Transverse colon (tissue), 4 donors: Measurements from ENCODE around the gene ARSD. TPM values are rescaled to one million over a fixed set of nuclear protein-coding genes. Genes with fewer than 3 reads are reported as not detected.
A peak's percentile ranks its signal among the peaks of the same experiment; 100 is the strongest.

Experiments used
- DNase-seq: peaks from one replicate; pipeline ENCODE4 v3.0.0-alpha.2; 2019
- H3K27ac ChIP-seq, 4 donors: fragments of 200-600 bp; sonication (generic); 2 replicates each; pipeline ENCODE4 v1.5.1; 2016 to 2018; ENCODE audit warnings: inconsistent platforms in 4 of 4
- H3K27me3 ChIP-seq: fragments of 200-600 bp; sonication (generic); 2 replicates; pipeline ENCODE4 v1.5.1; 2017; ENCODE audit warnings: inconsistent platforms
- H3K36me3 ChIP-seq, 4 donors: fragments of 200-600 bp; sonication (generic); 2 replicates each; pipeline ENCODE4 v1.5.1; 2017 to 2019; ENCODE audit warnings: inconsistent platforms in 4 of 4
- H3K4me1 ChIP-seq, 4 donors: fragments of 200-600 bp; sonication (generic); 2 replicates each; pipeline ENCODE4 v1.5.1; 2017 to 2020; ENCODE audit warnings: inconsistent platforms in 4 of 4
- H3K4me3 ChIP-seq, 4 donors: fragments of 200-600 bp; sonication (generic); 1 replicate in 1 of 4; 2 replicates in 3 of 4; pipeline versions ENCODE4 v1.5.1 to v1.6.1; 2017 to 2019; ENCODE audit warnings: inconsistent platforms in 4 of 4
- H3K9me3 ChIP-seq, 2 donors: fragments of 200-600 bp; sonication (generic); 2 replicates each; pipeline ENCODE4 v1.5.1; 2017 to 2019; ENCODE audit warnings: inconsistent platforms in 2 of 2
- CTCF ChIP-seq, 5 experiments: fragments of 200-600 bp in 3 of 5; fragments of 450-650 bp in 2 of 5; sonication (generic) in 3 of 5; IDR thresholded peaks; 1 replicate in 2 of 5; 2 replicates in 3 of 5; pipeline ENCODE4 v1.5.1; 2016 to 2017; ENCODE audit warnings: antibody characterized with exemption in 5 of 5, inconsistent platforms in 3 of 5, mild to moderate bottlenecking in 2 of 5, moderate library complexity in 1 of 5
- EP300 ChIP-seq: sonication (generic); formaldehyde crosslinking; IDR thresholded peaks from one replicate; pipeline ENCODE4 v1.6.1; 2017; ENCODE audit warnings: antibody characterized with exemption, low read depth
- POLR2A ChIP-seq: fragments of 450-650 bp; IDR thresholded peaks from one replicate; pipeline ENCODE4 v1.6.1; 2016; ENCODE audit warnings: antibody characterized with exemption, mild to moderate bottlenecking, moderate library complexity
- POLR2AphosphoS5 ChIP-seq, 3 donors: sonication (generic); formaldehyde crosslinking; IDR thresholded peaks; one replicate each; pipeline ENCODE4 v1.6.1; 2016; ENCODE audit warnings: antibody characterized with exemption in 3 of 3
- WGBS, 2 donors: methylation state at CpG; one replicate each; pipeline ENCODE4 v1.1.5; 2018; ENCODE audit warnings: low coverage in 1 of 2; 5-methylcytosine and 5-hydroxymethylcytosine counted together
- in situ Hi-C, 4 donors: fragments of 200-750 bp; cut with MboI; loops; one replicate each; pipeline versions ENCODE4 v1.15.0 to v1.15.1; 2017; ENCODE audit warnings: low sequenced_read_pairs in 3 of 4, low pct_ligation_motif_present in 1 of 4, low pct_unique_long_range_greater_than_20kb in 1 of 4
- intact Hi-C: fragments of 100-400 bp; cut with DNase I; formaldehyde crosslinking; loops from one replicate; pipeline ENCODE4 v1.15.1; 2023; ENCODE audit warnings: low total_unique reads
- total RNA-seq, 4 donors: library from RNA; depleted of rRNA; stranded (reverse); fragments of >200 nt; gene quantifications; one replicate each; pipeline ENCODE4 v1.1.0, GENCODE V29; 2016

ARSD gene
- total RNA-seq, 4 donors from 2014 or later: 47.1 to 65.4 (median 58.6) TPM

GRCh38 chrX:2934715-2935710 is 5.9 kb upstream of the ARSD start:
- intact Hi-C loops (no loop called here), in situ Hi-C loops (loop anchor here in 1 of 4 donors (25.0 kb wide), 1 partner anchor 102 kb away; the partner anchor contains the start of gene ARSF)
- DNase-seq: no peak
- H3K27me3 ChIP-seq: no peaks in the 10 kb centered on the region
- TF ChIP-seq POLR2AphosphoS5 (IDR thresholded peaks at IDR 0.05): no peak
- TF ChIP-seq POLR2A: no peak
- TF ChIP-seq EP300: no peak
- no peak for TF ChIP-seq CTCF (IDR thresholded peaks at IDR 0.05)
- H3K27ac ChIP-seq: no peak overlapping the region
- no peaks in the 10 kb centered on the region for H3K36me3 ChIP-seq
- 81 to 100% methylated on average over 1 to 18 of the region's 18 CpGs for WGBS, 2 donors
- H3K4me3 ChIP-seq: no peak overlapping the region
- H3K4me1 ChIP-seq: no peaks in the 10 kb centered on the region
- H3K9me3 ChIP-seq: no peaks in the 10 kb centered on the region

GRCh38 chrX:2933125-2933900 is 4.2 kb upstream of the ARSD start:
- H3K4me1 ChIP-seq: peaks cover 0 to 5% (median 2%) of the 10 kb centered on the region in 4 donors
- intact Hi-C loops (no loop called here), in situ Hi-C loops (loop anchor here in 1 of 4 donors (25.0 kb wide), 1 partner anchor 104 kb away; the partner anchor contains the start of gene ARSF)
- TF ChIP-seq CTCF (IDR thresholded peaks at IDR 0.05): no peak
- TF ChIP-seq POLR2AphosphoS5 (IDR thresholded peaks at IDR 0.05): no peak
- no peak for TF ChIP-seq EP300
- TF ChIP-seq POLR2A: no peak
- no peak overlapping the region for H3K4me3 ChIP-seq
- no peaks in the 10 kb centered on the region for H3K9me3 ChIP-seq
- H3K27me3 ChIP-seq: no peaks in the 10 kb centered on the region
- no peaks in the 10 kb centered on the region for H3K36me3 ChIP-seq
- 71% methylated on average over 19 of the region's 19 CpGs; no CpG with 5 or more reads in 1 of the 2 donors for WGBS, 2 donors
- peak overlapping the region; percentile 11 to 37 (median 22) for H3K27ac ChIP-seq
- DNase-seq: peak; percentile 46

GRCh38 chrX:2931612-2932011 is 2.5 kb upstream of the ARSD start:
- no peak for TF ChIP-seq EP300
- no peaks in the 10 kb centered on the region for H3K9me3 ChIP-seq
- no peaks in the 10 kb centered on the region for H3K27me3 ChIP-seq
- intact Hi-C loops (no loop called here), in situ Hi-C loops (loop anchor here in 1 of 4 donors (25.0 kb wide), 1 partner anchor 106 kb away; the partner anchor contains the start of gene ARSF)
- 84% methylated on average over 4 of the region's 4 CpGs; no CpG with 5 or more reads in 1 of the 2 donors for WGBS, 2 donors
- H3K27ac ChIP-seq: no peak overlapping the region
- H3K36me3 ChIP-seq: no peaks in the 10 kb centered on the region
- DNase-seq: no peak
- peaks cover 0 to 7% (median 3%) of the 10 kb centered on the region in 4 donors for H3K4me1 ChIP-seq
- no peak overlapping the region for H3K4me3 ChIP-seq

GRCh38 chrX:2931155-2931554 is 2.0 kb upstream of the ARSD start:
- H3K27ac ChIP-seq: no peak overlapping the region
- peaks cover 0 to 7% (median 3%) of the 10 kb centered on the region in 4 donors for H3K4me1 ChIP-seq
- no peaks in the 10 kb centered on the region for H3K27me3 ChIP-seq
- no peak overlapping the region for H3K4me3 ChIP-seq
- in situ Hi-C loops (loop anchor here in 1 of 4 donors (25.0 kb wide), 1 partner anchor 106 kb away; the partner anchor contains the start of gene ARSF), intact Hi-C loops (no loop called here)
- no peak for DNase-seq
- H3K9me3 ChIP-seq: no peaks in the 10 kb centered on the region
- TF ChIP-seq POLR2AphosphoS5 (IDR thresholded peaks at IDR 0.05): no peak
- no peak for TF ChIP-seq CTCF (IDR thresholded peaks at IDR 0.05)
- no peak for TF ChIP-seq POLR2A
- no peak for TF ChIP-seq EP300
- WGBS, 2 donors: 80 to 100% methylated on average over 1 to 2 of the region's 2 CpGs
- H3K36me3 ChIP-seq: no peaks in the 10 kb centered on the region
